Stimulated activated CD4-positive, alpha-beta T cell treated with anti-CD3 and anti-CD28 coated beads, Interleukin-1b, Interleukin-23, amount 100 ng/mL, for 48 hours (primary cell): Measurements from ENCODE around the gene DBX1.
"Not testable (repeated sequence)": the region's sequence is repeated elsewhere in the genome, so short reads cannot be mapped to it uniquely, and the experiment has no call there.

Experiments
- DNase-seq: peaks from one replicate; pipeline ENCODE4 v3.0.0-alpha.2; 2020

Gene DBX1, protein sequence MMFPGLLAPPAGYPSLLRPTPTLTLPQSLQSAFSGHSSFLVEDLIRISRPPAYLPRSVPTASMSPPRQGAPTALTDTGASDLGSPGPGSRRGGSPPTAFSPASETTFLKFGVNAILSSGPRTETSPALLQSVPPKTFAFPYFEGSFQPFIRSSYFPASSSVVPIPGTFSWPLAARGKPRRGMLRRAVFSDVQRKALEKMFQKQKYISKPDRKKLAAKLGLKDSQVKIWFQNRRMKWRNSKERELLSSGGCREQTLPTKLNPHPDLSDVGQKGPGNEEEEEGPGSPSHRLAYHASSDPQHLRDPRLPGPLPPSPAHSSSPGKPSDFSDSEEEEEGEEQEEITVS

GRCh38 chr11:20160425-20161229, at the start of gene DBX1:
Gene DBX1, minus strand, starts transcription at chr11:20160475. Its CDS starts 151 bp downstream, at chr11:20160324.
- DNase-seq, result no peak

DNA sequence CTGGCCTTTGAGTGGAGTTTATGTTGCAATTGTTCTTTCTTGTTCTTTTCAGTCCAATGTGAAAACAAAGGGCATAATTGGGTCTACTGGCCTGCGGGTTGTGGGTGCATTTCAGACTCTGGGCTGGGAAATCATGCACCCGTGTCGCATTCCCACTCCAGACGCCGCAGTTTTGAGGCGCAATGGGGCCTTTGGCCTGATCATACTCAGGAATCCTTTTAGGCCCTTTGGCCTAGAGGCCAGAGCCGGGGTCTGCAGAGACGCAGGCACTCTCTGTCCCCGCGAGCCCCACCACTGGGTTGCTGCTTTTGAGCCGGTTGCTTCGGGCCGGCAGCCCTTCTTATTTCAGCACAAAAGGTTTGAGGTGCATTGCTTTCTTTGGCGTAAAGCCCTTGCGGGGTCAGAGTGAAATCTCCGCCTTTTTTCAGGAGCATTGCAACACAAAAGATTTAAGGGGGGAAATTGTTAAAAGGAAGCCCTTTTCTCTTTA, 48.4 kb upstream of the DBX1 start:
- DNase-seq, result no peak

DNA sequence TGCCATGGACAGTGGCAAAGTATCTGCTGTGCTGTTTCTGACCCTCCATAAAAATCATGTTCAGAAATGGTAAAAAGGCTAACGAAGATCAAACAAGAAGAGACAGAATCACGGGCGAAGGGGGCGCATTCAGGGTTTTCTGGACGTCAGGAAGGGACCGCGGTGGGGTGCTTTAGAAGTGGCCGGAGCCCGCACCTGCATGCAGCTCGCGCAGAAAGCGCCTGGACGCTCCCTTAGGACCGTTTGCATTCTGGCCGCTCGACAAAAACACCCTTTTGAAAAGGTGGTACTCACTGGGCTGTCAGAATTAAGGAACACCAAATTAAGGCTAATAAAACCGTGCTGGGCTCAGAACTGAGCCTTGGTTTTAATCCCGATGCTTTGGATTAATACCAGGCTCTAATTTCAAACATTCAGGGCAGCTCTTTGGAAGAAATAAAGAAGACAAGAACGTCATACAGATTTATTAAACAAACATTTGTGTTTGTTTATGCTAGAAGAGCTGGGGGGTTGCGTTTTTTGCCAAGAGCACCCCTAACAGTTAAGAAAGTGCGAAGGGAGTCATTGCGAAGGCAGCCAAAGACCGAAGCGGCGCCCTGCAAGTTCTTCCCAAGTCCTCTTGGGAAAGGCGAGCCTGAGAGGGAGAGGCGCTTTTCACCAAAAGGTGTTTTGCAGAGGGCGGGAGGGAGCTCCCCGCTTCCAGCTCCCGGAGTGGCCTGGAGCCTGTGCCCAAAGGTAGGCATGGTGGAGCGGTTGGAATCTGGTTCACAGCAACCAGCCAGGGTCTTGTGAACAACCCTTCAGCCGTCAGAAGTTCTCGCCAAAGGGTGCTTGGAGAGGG, 47.7 kb upstream of the DBX1 start:
- no peak for DNase-seq

- DNase-seq, result no peak
These were observed 45.5 kb upstream of the DBX1 start for GRCh38 chr11:20205807-20206206.

GRCh38 chr11:20204681-20205080, 44.4 kb upstream of the DBX1 start:
- DNase-seq, result no peak

DNA sequence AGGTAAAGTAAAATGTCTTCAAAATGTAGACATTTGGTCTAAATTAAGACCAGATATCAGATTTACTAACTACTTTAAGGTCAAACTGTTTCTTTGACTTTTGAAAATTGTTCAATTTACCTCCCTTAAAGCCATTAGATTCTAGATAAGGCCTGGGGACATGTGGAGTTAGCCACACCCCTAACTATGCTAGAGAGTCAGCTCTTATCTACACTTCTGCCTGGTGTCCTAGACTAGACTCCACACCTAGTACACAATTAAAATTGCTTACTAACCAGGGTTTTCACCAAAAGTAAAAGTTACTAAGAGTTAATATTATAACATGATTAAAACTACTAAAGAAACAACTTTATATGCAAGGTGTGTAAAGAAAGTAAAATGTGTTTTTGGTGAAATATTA, 43.6 kb upstream of the DBX1 start:
- no peak for DNase-seq

DNA sequence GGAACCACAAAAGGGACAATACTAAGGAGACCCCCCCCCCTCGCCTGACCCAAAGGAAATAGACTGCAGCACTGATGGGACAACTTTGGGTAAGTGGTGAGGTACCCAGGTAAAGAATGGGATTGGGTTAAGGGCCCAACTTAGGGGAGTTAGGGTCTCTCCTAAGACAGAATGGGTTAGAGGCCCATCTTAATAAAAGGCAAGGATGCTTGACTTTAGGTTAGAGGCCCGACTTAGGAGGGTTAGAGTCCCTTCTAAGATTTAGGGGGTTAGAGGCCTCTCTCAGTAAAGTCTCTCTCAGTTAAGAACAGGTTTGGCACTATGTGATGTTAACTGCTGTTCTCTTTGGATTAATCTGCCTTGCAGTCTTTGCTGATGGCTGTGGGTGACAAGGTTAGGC, 41.0 kb upstream of the DBX1 start:
- DNase-seq, result no peak

GRCh38 chr11:20200331-20200955, 40.2 kb upstream of the DBX1 start:
- not testable (repeated sequence) for DNase-seq

GRCh38 chr11:20197881-20198280, 37.6 kb upstream of the DBX1 start:
- no peak for DNase-seq

DNA sequence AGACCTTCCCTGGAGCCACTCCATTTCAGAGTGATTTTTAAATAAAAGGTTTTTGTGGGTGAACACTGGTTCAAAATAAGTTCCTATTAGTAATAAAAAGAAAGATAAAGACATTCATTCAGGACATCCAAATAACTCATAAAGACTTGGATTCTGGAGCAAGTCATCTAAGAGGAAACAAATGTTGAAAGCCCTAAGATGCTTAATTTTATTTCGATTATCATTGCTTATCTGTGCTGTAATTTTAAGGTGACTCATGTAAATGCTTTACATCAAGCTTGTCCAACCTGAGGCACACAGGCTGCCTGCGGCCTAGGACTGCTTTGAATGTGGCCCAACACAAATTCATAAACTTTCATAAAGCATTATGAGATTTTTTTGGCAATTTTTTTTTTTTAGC, 34.2 kb upstream of the DBX1 start:
- no peak for DNase-seq

GRCh38 chr11:20193307-20193706, 33.0 kb upstream of the DBX1 start:
- DNase-seq, result no peak

GRCh38 chr11:20192641-20193040, 32.4 kb upstream of the DBX1 start:
- DNase-seq, result no peak

- no peak for DNase-seq
These were observed 31.9 kb upstream of the DBX1 start for GRCh38 chr11:20192151-20192550.

DNA sequence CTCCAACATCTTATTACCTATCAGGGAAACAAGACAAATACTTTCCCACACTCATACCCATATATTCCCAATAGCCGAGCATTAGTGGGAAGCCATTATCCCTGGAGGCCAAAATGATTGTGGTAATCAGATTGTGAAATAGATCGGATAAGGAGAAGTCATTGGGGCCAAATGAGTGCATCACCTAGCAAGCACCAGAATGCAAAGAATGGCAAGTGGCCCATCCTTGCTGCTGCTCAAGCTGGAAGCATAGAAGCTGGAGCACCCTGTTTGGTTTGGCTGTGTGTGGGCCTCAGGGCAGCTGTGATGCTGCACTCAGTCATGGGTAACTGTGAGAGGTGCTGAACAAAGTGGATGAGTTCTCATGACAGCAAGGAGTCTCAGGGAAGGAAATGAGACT, 18.7 kb upstream of the DBX1 start:
- no peak for DNase-seq

DNA sequence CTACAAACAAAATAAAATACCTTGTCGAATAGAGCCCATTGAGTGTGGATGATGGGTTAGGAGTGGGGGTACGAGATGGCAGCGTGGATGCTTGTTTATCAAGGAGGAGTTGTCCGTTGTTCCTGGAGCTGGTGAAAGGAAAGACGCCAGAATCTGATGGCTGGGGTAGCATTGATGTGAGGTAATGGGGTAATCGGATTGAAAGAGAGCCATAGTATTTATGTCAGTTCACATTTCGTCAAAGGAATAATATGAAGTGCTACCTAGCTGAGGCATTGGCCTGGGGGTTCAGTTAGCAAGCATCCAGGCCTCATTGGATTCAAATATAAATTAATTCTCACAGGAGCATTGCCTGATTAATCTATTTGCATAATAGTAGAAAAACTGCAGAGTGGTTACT, 16.9 kb upstream of the DBX1 start:
- no peak for DNase-seq

DNA sequence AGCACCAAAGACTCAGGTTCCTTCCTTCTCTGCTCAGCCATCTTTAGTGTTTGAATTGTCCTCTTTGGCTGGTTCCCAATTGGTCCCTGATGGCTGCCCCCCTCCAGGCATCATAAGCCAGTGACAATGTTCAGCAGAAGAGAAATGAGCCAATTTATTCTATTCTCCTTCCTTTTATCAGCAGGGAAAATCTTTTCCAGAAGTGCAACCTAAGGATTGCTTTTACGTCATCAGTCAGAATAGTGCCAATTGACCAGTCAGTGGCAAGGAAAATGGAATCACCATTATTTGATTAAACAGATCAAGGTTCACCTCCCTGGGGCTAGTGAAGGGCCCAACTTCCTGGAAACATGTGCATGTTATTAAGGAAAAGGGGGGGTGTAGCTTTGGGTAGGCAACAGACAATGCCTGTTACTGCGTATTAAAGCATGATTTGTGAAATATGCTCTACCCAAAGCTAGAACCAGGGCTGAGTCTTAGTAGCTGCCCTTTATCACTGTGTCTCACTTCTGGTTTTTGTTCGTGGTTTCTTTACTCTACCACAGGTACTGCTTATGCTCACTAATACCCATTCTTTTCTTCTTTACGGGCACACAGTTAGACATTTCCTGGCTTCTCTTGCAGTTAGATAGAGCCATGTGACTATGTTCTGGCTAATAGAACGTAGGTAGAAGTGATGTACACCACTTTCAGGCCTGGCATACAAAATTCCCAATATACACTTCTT, 12.6 kb upstream of the DBX1 start:
- no peak for DNase-seq

- DNase-seq, result no peak
These were observed 3.7 kb upstream of the DBX1 start for GRCh38 chr11:20163783-20164481.

DNA sequence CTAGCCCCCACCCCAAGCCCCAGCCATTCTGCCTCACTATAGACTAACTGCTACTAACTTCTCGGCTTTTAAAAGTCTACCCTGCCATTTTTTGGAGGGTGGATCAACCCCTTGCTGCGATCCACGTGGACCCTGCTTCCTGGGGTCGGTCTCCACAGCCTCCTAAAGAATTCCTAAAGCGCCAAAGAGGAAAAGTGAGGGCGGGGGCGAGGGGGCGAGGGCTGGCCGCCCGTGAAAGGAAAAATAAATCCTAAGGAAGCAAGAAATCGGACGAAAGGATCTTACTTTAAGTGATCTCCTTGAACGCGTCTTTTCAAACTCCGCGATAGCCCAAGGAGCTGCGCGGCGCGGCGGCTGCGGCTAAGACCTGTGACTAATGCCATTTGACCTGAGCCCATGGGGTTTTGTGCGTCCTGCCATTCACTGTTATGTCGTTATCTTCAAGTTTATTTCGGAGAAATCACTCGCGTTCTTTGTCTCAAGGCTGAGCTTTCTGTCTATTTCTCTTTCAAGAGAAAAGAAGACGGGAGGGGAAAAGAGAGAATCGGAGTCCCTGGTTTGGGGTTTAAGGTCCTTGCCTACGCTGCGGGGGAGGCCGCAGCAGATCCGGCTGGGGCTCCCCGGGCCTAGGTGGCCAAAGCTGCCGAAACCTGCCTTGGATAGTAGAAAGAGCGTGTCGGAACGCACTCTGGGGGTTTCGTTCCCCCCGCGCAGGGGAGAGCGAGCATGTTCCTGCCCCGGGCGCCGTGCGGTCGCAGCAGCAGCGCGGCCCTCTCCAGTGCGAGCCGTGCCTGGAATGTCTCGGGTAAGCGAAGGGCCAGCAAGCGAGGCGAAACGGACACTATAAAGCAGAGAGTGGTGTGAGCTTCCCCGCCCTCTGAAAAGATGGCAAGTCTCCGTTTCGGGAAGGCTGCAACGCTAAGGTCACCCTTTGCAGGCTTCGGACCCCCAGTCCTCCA, 2.8 kb upstream of the DBX1 start:
- DNase-seq, result no peak

GRCh38 chr11:20161923-20162744, 1.9 kb upstream of the DBX1 start:
- DNase-seq, result no peak
